Measurements from ENCODE around the gene JAG2. TPM values are rescaled to one million over a fixed set of nuclear protein-coding genes. Genes with fewer than 3 reads are reported as not detected.

Gene JAG2
- total and polyA plus RNA-seq, 2 of the 13 experiments (the other 11 are each of a cell fraction or from before 2014, with no cell fraction given), result 0.04 to 0.16 TPM

GRCh38 chr14:105201925-105202513 lies 33.4 kb upstream of the JAG2 start:
- Histone ChIP-seq H3K27ac (ENCODE audit: extremely low read length, insufficient read depth, low read length) (no peak overlapping the region), H3K9me3 (ENCODE audit: low read length) (no peaks in the 10 kb centered on the region), H4K20me1 (ENCODE audit: insufficient read depth, low read length) (no peaks in the 10 kb centered on the region), H3K36me3 (replicated peaks in 1 of 2; ENCODE audit: control insufficient read depth in 1 of 2, insufficient read depth in 2 of 2, low read length in 2 of 2) (no peaks in the 10 kb centered on the region), H3K4me1 (ENCODE audit: insufficient read depth, low read length) (peaks cover 36% of the 10 kb centered on the region), H2AFZ (ENCODE audit: low read length) (no peak overlapping the region), H3K27me3 (ENCODE audit: control insufficient read depth in 1 of 2, insufficient read depth in 2 of 2, low read length in 2 of 2) (peaks cover 9 to 53% of the 10 kb centered on the region in 2 experiments; a peak in 4 of 5 replicates), H3K79me2 (ENCODE audit: insufficient read depth, low read length) (no peaks in the 10 kb centered on the region), H3K4me3 (replicated peaks in 1 of 3; ENCODE audit: insufficient read depth in 1 of 3, low read depth in 2 of 3, low read length in 3 of 3) (peak overlapping the region in 1 of 3 experiments; percentile 36; a peak in 1 of 6 replicates), H3K9ac (ENCODE audit: insufficient read depth, low read depth, low read length) (no peak overlapping the region), H3K4me2 (ENCODE audit: low read depth, low read length) (0 out of 2 replicates have a peak overlapping the region, but pooled peaks have one; percentile 10)
- intact Hi-C loops (cut with micrococcal nuclease; ENCODE audit: unreplicated experiment), result no loop called here
- ATAC-seq, result peak; percentile 7
- no TSS peak for BruUV-seq (replicated peaks)
- no peak for DNase-seq (ENCODE audit: low spot score)
- no peak for FAIRE-seq
- in situ Hi-C loops (cut with HindIII; ENCODE audit: extremely low pct_ligation_motif_present, low pct_unique_long_range_greater_than_20kb), result loop anchor here (5.0 kb wide), 1 partner anchor 80 kb away; no protein-coding TSS in a partner anchor
- ChIA-PET CTCF (ENCODE audit: low intra/inter-chr PET ratio, low total read pairs) (interaction anchor here (1.6 to 1.7 kb wide), 2 partner anchors 150 kb away, joined by 7 to 12 read pairs; no protein-coding TSS in a partner anchor), POLR2A (no interaction called here)
- no CpG with 5 or more reads among the region's 20 CpGs for WGBS (ENCODE audit: low lambda C conversion rate)
- TF ChIP-seq ZNF883 (CRISPR knock-in tag; IDR thresholded peaks at IDR 0.05; ENCODE audit: not compliant biosample characterization), result no peak
- TF ChIP-seq, protein P1, sequence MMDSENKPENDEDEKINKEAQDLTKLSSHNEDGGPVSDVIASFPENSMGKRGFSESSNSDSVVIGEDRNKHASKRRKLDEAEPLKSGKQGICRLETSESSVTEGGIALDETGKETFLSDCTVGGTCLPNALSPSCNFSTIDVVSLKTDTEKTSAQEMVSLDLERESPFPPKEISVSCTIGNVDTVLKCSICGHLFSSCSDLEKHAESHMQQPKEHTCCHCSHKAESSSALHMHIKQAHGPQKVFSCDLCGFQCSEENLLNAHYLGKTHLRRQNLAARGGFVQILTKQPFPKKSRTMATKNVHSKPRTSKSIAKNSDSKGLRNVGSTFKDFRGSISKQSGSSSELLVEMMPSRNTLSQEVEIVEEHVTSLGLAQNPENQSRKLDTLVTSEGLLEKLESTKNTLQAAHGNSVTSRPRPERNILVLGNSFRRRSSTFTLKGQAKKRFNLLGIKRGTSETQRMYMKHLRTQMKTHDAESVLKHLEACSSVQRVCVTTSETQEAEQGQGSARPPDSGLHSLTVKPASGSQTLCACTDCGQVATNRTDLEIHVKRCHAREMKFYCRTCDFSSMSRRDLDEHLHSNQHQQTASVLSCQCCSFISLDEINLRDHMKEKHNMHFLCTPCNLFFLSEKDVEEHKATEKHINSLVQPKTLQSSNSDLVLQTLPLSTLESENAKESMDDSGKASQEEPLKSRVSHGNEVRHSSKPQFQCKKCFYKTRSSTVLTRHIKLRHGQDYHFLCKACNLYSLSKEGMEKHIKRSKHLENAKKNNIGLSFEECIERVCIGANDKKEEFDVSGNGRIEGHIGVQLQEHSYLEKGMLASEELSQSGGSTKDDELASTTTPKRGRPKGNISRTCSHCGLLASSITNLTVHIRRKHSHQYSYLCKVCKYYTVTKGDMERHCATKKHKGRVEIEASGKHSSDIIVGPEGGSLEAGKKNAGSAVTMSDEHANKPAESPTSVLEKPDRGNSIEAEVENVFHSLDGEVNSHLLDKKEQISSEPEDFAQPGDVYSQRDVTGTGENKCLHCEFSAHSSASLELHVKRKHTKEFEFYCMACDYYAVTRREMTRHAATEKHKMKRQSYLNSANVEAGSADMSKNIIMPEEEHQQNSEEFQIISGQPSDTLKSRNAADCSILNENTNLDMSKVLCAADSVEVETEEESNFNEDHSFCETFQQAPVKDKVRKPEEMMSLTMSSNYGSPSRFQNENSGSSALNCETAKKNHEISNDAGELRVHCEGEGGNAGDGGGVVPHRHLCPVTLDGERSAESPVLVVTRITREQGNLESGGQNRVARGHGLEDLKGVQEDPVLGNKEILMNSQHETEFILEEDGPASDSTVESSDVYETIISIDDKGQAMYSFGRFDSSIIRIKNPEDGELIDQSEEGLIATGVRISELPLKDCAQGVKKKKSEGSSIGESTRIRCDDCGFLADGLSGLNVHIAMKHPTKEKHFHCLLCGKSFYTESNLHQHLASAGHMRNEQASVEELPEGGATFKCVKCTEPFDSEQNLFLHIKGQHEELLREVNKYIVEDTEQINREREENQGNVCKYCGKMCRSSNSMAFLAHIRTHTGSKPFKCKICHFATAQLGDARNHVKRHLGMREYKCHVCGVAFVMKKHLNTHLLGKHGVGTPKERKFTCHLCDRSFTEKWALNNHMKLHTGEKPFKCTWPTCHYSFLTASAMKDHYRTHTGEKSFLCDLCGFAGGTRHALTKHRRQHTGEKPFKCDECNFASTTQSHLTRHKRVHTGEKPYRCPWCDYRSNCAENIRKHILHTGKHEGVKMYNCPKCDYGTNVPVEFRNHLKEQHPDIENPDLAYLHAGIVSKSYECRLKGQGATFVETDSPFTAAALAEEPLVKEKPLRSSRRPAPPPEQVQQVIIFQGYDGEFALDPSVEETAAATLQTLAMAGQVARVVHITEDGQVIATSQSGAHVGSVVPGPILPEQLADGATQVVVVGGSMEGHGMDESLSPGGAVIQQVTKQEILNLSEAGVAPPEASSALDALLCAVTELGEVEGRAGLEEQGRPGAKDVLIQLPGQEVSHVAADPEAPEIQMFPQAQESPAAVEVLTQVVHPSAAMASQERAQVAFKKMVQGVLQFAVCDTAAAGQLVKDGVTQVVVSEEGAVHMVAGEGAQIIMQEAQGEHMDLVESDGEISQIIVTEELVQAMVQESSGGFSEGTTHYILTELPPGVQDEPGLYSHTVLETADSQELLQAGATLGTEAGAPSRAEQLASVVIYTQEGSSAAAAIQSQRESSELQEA (CRISPR knock-in tag; IDR thresholded peaks at IDR 0.05; ENCODE audit: not compliant biosample characterization), result no peak
- no peak for TF ChIP-seq ZNF543 (CRISPR knock-in tag; IDR thresholded peaks at IDR 0.05)
- TF ChIP-seq ZNF674 (CRISPR knock-in tag; IDR thresholded peaks at IDR 0.05; ENCODE audit: low read depth), result no peak
- no peak for TF ChIP-seq GATA4 (IDR thresholded peaks at IDR 0.05; ENCODE audit: borderline replicate concordance, low read depth)
- TF ChIP-seq, protein P2, sequence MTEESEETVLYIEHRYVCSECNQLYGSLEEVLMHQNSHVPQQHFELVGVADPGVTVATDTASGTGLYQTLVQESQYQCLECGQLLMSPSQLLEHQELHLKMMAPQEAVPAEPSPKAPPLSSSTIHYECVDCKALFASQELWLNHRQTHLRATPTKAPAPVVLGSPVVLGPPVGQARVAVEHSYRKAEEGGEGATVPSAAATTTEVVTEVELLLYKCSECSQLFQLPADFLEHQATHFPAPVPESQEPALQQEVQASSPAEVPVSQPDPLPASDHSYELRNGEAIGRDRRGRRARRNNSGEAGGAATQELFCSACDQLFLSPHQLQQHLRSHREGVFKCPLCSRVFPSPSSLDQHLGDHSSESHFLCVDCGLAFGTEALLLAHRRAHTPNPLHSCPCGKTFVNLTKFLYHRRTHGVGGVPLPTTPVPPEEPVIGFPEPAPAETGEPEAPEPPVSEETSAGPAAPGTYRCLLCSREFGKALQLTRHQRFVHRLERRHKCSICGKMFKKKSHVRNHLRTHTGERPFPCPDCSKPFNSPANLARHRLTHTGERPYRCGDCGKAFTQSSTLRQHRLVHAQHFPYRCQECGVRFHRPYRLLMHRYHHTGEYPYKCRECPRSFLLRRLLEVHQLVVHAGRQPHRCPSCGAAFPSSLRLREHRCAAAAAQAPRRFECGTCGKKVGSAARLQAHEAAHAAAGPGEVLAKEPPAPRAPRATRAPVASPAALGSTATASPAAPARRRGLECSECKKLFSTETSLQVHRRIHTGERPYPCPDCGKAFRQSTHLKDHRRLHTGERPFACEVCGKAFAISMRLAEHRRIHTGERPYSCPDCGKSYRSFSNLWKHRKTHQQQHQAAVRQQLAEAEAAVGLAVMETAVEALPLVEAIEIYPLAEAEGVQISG (CRISPR knock-in tag; IDR thresholded peaks at IDR 0.05), result no peak
- TF ChIP-seq SRSF9 (IDR thresholded peaks at IDR 0.05; ENCODE audit: borderline replicate concordance, insufficient read depth, low read depth, low read length, poor library complexity, severe bottlenecking), result no peak
- TF ChIP-seq NFIC (IDR thresholded peaks at IDR 0.05; ENCODE audit: low read length), result no peak
- TF ChIP-seq ZFX (CRISPR knock-in tag; IDR thresholded peaks at IDR 0.05; ENCODE audit: low read depth), result peak; percentile 11; the same call in 1 of the 2 replicates
- no peak for TF ChIP-seq MZF1 (CRISPR knock-in tag; IDR thresholded peaks at IDR 0.05; ENCODE audit: borderline replicate concordance)
- TF ChIP-seq AGO2 (optimal IDR thresholded peaks at IDR 0.05; ENCODE audit: low read depth, low read length), result peak; percentile 40
